KMS-11 (cell line): ENCODE results near the gene NECTIN3.

Source experiments
- H2AFZ ChIP-seq: fragments of 200-600 bp; sonication (generic); 2 replicates; pipeline ENCODE4 v1.6.1; 2016; ENCODE audit warnings: antibody characterized with exemption, mixed run types, low read depth
- H3K27ac ChIP-seq: fragments of 200-600 bp; sonication (generic); 2 replicates; pipeline ENCODE4 v1.6.1; 2016; ENCODE audit warnings: mild to moderate bottlenecking, mixed run types
- H3K27me3 ChIP-seq: fragments of 200-600 bp; sonication (generic); 2 replicates; pipeline ENCODE4 v1.6.1; 2017; ENCODE audit warnings: mild to moderate bottlenecking, low read depth, mixed run types, moderate library complexity; ENCODE audit not compliant: insufficient read depth
- H3K36me3 ChIP-seq: fragments of 200-600 bp; sonication (generic); 2 replicates; pipeline ENCODE4 v1.6.1; 2017; ENCODE audit warnings: mild to moderate bottlenecking, mixed run types; ENCODE audit not compliant: insufficient read depth
- H3K4me1 ChIP-seq: fragments of 200-600 bp; sonication (generic); 2 replicates; pipeline ENCODE4 v1.6.1; 2016; ENCODE audit warnings: mild to moderate bottlenecking, low read depth, mixed run types; ENCODE audit not compliant: poor library complexity, severe bottlenecking
- H3K4me2 ChIP-seq: fragments of 200-600 bp; sonication (generic); 2 replicates; pipeline ENCODE4 v1.7.0; 2016; ENCODE audit warnings: mild to moderate bottlenecking, mixed run types
- H3K4me3 ChIP-seq: fragments of 200-600 bp; sonication (generic); IDR thresholded peaks from 2 replicates; pipeline ENCODE4 v1.6.1; 2017; ENCODE audit warnings: low read depth, low read length, mixed read lengths; ENCODE audit not compliant: insufficient read depth
- H3K79me2 ChIP-seq: fragments of 200-600 bp; sonication (generic); 2 replicates; pipeline ENCODE4 v1.6.1; 2016; ENCODE audit warnings: low read depth, mixed run types; ENCODE audit not compliant: insufficient read depth
- H3K9ac ChIP-seq: fragments of 200-600 bp; sonication (generic); 2 replicates; pipeline ENCODE4 v1.6.1; 2016; ENCODE audit warnings: mild to moderate bottlenecking, mixed run types
- H4K20me1 ChIP-seq: fragments of 200-600 bp; sonication (generic); 2 replicates; pipeline ENCODE4 v1.6.1; 2016; ENCODE audit warnings: mild to moderate bottlenecking, mixed run types; ENCODE audit not compliant: insufficient read depth
- CTCF ChIP-seq: fragments of 200-600 bp; sonication (generic); conservative IDR thresholded peaks from 2 replicates; pipeline ENCODE4 v1.6.1; 2017; ENCODE audit warnings: low read depth, mild to moderate bottlenecking, antibody characterized with exemption, low read length, moderate library complexity, mixed read lengths

Gene NECTIN3

GRCh38 chr3:111194048-111194447, 122.4 kb downstream of the NECTIN3 start:
- H2AFZ ChIP-seq: no peak overlapping the region
- H3K4me2 ChIP-seq: no peak overlapping the region
- peaks cover 7% of the 10 kb centered on the region for H3K4me1 ChIP-seq
- no peak overlapping the region for H3K9ac ChIP-seq
- no peak for TF ChIP-seq CTCF
- no peaks in the 10 kb centered on the region for H3K27me3 ChIP-seq
- no peaks in the 10 kb centered on the region for H3K36me3 ChIP-seq
- no peaks in the 10 kb centered on the region for H4K20me1 ChIP-seq
- H3K4me3 ChIP-seq: no peak overlapping the region
- H3K79me2 ChIP-seq: no peaks in the 10 kb centered on the region
- no peak overlapping the region for H3K27ac ChIP-seq

DNA sequence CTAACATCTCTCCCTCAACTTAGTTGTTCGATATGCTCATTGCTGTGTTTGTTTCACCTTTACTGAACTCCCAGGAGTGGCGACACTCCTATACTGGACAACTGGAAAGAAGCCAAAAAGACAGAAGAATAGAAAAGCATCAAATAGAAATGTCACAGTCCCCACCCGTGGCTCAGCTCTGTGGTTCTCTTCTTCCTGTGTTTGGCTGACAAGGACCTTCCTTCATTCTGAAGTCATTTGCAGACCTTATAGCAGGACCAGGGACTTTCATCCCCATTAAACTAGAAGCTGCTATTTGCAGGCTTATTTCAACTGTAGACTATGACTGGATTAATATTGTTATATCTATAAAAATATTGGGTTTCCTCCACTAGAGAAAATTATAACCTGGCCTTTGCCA, 125.9 kb downstream of the NECTIN3 start:
- no peak overlapping the region for H3K27ac ChIP-seq
- no peaks in the 10 kb centered on the region for H3K4me1 ChIP-seq
- H2AFZ ChIP-seq: no peak overlapping the region
- no peaks in the 10 kb centered on the region for H3K27me3 ChIP-seq
- no peak overlapping the region for H3K4me3 ChIP-seq
- TF ChIP-seq CTCF: no peak
- no peak overlapping the region for H3K4me2 ChIP-seq
- no peaks in the 10 kb centered on the region for H4K20me1 ChIP-seq
- H3K79me2 ChIP-seq: no peaks in the 10 kb centered on the region
- H3K9ac ChIP-seq: no peak overlapping the region
- H3K36me3 ChIP-seq: no peaks in the 10 kb centered on the region

GRCh38 chr3:111200027-111200426, 128.4 kb downstream of the NECTIN3 start:
- Histone ChIP-seq H2AFZ (no peak overlapping the region), H4K20me1 (no peaks in the 10 kb centered on the region), H3K79me2 (no peaks in the 10 kb centered on the region), H3K36me3 (no peaks in the 10 kb centered on the region), H3K9ac (no peak overlapping the region), H3K27me3 (no peaks in the 10 kb centered on the region), H3K27ac (no peak overlapping the region), H3K4me1 (no peaks in the 10 kb centered on the region), H3K4me3 (no peak overlapping the region), H3K4me2 (no peak overlapping the region)
- TF ChIP-seq CTCF: no peak

- H3K4me2 ChIP-seq: no peak overlapping the region
Observed at GRCh38 chr3:111210003-111210711, 138.5 kb downstream of the NECTIN3 start.

More at GRCh38 chr3:111210003-111210711, 138.5 kb downstream of the NECTIN3 start:
- Histone ChIP-seq H3K4me1 (no peaks in the 10 kb centered on the region), H3K79me2 (no peaks in the 10 kb centered on the region), H4K20me1 (no peaks in the 10 kb centered on the region), H3K27ac (no peak overlapping the region), H3K9ac (no peak overlapping the region), H3K27me3 (no peaks in the 10 kb centered on the region), H3K36me3 (no peaks in the 10 kb centered on the region), H3K4me3 (no peak overlapping the region), H2AFZ (no peak overlapping the region)
- no peak for TF ChIP-seq CTCF
